ENCODE results near the gene NOP58.
"Not testable (repeated sequence)": the region's sequence is repeated elsewhere in the genome, so short reads cannot be mapped to it uniquely, and the experiment has no call there.

NOP58 gene

GRCh38 chr2:202265467-202266277, at the start of gene NOP58:
Gene NOP58, plus strand, starts transcription at chr2:202265763. Its CDS starts 179 bp downstream, at chr2:202265942.
- DNase-seq: peak; percentile 98

- no peak for DNase-seq
Measured at GRCh38 chr2:202221873-202222272, 43.7 kb upstream of the NOP58 start.

GRCh38 chr2:202237787-202238233, 27.8 kb upstream of the NOP58 start:
- peak; percentile 83 for DNase-seq

- peak; percentile 99 for DNase-seq
Measured at GRCh38 chr2:202238234-202239197, 27.0 kb upstream of the NOP58 start, which contains the start of gene SUMO1. Gene SUMO1, minus strand, starts transcription at chr2:202238597. Its CDS starts 146 bp downstream, at chr2:202238451.

GRCh38 chr2:202247710-202248109, 17.9 kb upstream of the NOP58 start:
- DNase-seq: not testable (repeated sequence)

- no peak for DNase-seq
Measured at GRCh38 chr2:202249521-202250253, 15.9 kb upstream of the NOP58 start.

GRCh38 chr2:202251494-202251893, 14.1 kb upstream of the NOP58 start:
- no peak for DNase-seq

GRCh38 chr2:202261531-202261930, 4.0 kb upstream of the NOP58 start:
- no peak for DNase-seq

GRCh38 chr2:202267495-202267894, 1.9 kb downstream of the NOP58 start:
- DNase-seq: peak; percentile 17

- DNase-seq: no peak
Measured at GRCh38 chr2:202269585-202269984, 4.0 kb downstream of the NOP58 start.

GRCh38 chr2:202270487-202270886, 4.9 kb downstream of the NOP58 start:
- DNase-seq: no peak

GRCh38 chr2:202276078-202276720, 10.6 kb downstream of the NOP58 start:
- not testable (repeated sequence) for DNase-seq

GRCh38 chr2:202278036-202278760, 12.6 kb downstream of the NOP58 start:
- DNase-seq: no peak

- peak; percentile 37 for DNase-seq
Measured at GRCh38 chr2:202278944-202279343, 13.4 kb downstream of the NOP58 start.

GRCh38 chr2:202286595-202286994, 21.0 kb downstream of the NOP58 start:
- DNase-seq: no peak

- DNase-seq: no peak
Measured at GRCh38 chr2:202289394-202290204, 24.0 kb downstream of the NOP58 start.

GRCh38 chr2:202290316-202290715, 24.8 kb downstream of the NOP58 start:
- no peak for DNase-seq

- DNase-seq: no peak
Measured at GRCh38 chr2:202290970-202291369, 25.4 kb downstream of the NOP58 start.

- no peak for DNase-seq
Measured at GRCh38 chr2:202299712-202300111, 34.1 kb downstream of the NOP58 start.

- DNase-seq: no peak
Measured at GRCh38 chr2:202306034-202306433, 40.5 kb downstream of the NOP58 start.

- DNase-seq: no peak
Measured at GRCh38 chr2:202307690-202308089, 42.1 kb downstream of the NOP58 start.
